Panc1 (cell line): ENCODE data around the gene MEIS3. TPM values are rescaled to one million over a fixed set of nuclear protein-coding genes. Genes with fewer than 3 reads are reported as not detected.

ENCODE experiments used
- ATAC-seq: fragments of 200-7000 bp; cut with Tn5 transposase; 2 replicates; pipeline ENCODE4 v1.9.1; 2020; ENCODE audit warnings: mild to moderate bottlenecking, moderate library complexity
- BruUV-seq: library from RNA; stranded (reverse); fragments of 400-500 nt; replicated peaks from 2 replicates; lab custom pipeline; 2021; lab: Mats Ljungman, UMichigan
- CTCF ChIA-PET: fragments of 300-600 bp; sonication (Branson Sonifier 250); formaldehyde crosslinking; loops from one replicate; lab custom pipeline; 2022; ENCODE audit warnings: antibody characterized with exemption; lab: Charles Lee
- POLR2A ChIA-PET: fragments of 300-600 bp; sonication (Branson Sonifier 250); formaldehyde crosslinking; loops from one replicate; lab custom pipeline; 2022; ENCODE audit warnings: antibody characterized with exemption; lab: Charles Lee
- DNase-seq: peaks from one replicate; pipeline ENCODE4 v3.0.0-alpha.2; 2010; ENCODE audit warnings: low read depth, low spot score
- H3K27ac ChIP-seq: 2 replicates; pipeline ENCODE4 v1.5.1; 2011; ENCODE audit warnings: mild to moderate bottlenecking, low read length, inconsistent platforms
- H3K27me3 ChIP-seq: fragments of 200-500 bp; sonication (Bioruptor generic); 2 replicates; pipeline ENCODE4 v1.6.0; 2014; ENCODE audit warnings: low read length, inconsistent platforms; ENCODE audit not compliant: control insufficient read depth, insufficient read depth
- H3K36me3 ChIP-seq: fragments of 200-500 bp; sonication (Bioruptor generic); 2 replicates; pipeline ENCODE4 v1.5.1; 2014; ENCODE audit warnings: inconsistent platforms, mild to moderate bottlenecking, low read length, moderate library complexity; ENCODE audit not compliant: control insufficient read depth, insufficient read depth
- H3K4me1 ChIP-seq: 2 replicates; pipeline ENCODE4 v1.5.1; 2011; ENCODE audit warnings: inconsistent platforms, mild to moderate bottlenecking, low read length, moderate library complexity; ENCODE audit not compliant: control insufficient read depth, insufficient read depth
- H3K4me3 ChIP-seq, 2 experiments: 2 replicates each; pipeline ENCODE4 v1.5.1; 2011 to 2012; ENCODE audit warnings: low read depth in 2 of 2, low read length in 2 of 2, mild to moderate bottlenecking in 2 of 2, inconsistent platforms in 1 of 2, moderate library complexity in 1 of 2
- H3K9me3 ChIP-seq: fragments of 200-500 bp; sonication (Bioruptor generic); 2 replicates; pipeline ENCODE4 v1.5.1; 2014; ENCODE audit warnings: low read depth, mild to moderate bottlenecking, inconsistent platforms, low read length, moderate library complexity; ENCODE audit not compliant: control insufficient read depth, insufficient read depth
- CTCF ChIP-seq: fragments of 450-650 bp; IDR thresholded peaks from 2 replicates; pipeline ENCODE4 v1.5.1; 2017; ENCODE audit warnings: mild to moderate bottlenecking
- POLR2AphosphoS5 ChIP-seq: IDR thresholded peaks from 2 replicates; pipeline ENCODE4 v1.6.1; 2012; ENCODE audit warnings: mild to moderate bottlenecking, low read depth, low read length, moderate library complexity
- REST ChIP-seq, 2 experiments: IDR thresholded peaks; 2 replicates each; pipeline ENCODE4 v1.6.1; 2011 to 2012; ENCODE audit warnings: low read depth in 2 of 2, control low read depth in 1 of 2, low read length in 1 of 2, mild to moderate bottlenecking in 1 of 2, moderate library complexity in 1 of 2; ENCODE audit not compliant: insufficient read depth in 1 of 2
- SIN3A ChIP-seq: IDR thresholded peaks from 2 replicates; pipeline ENCODE4 v1.6.1; 2012; ENCODE audit warnings: low read depth, mild to moderate bottlenecking, low read length, moderate library complexity, borderline replicate concordance; ENCODE audit not compliant: insufficient read depth
- TCF7L2 ChIP-seq: IDR thresholded peaks from 2 replicates; pipeline ENCODE4 v1.6.1; 2011; ENCODE audit warnings: mild to moderate bottlenecking, low read depth, low read length, inconsistent platforms
- in situ Hi-C: cut with HindIII; loops from 2 replicates; pipeline ENCODE4 v1.10.0; 2016; ENCODE audit warnings: low sequenced_read_pairs, low pct_unique_long_range_greater_than_20kb
- intact Hi-C: fragments of 100-400 bp; cut with micrococcal nuclease; formaldehyde crosslinking; loops from one replicate; pipeline ENCODE4 v1.10.0; 2022; ENCODE audit not compliant: unreplicated experiment
- total RNA-seq: library from RNA; stranded (reverse); gene quantifications from one replicate; pipeline ENCODE4 v1.2.1, GENCODE V29; 2021; ENCODE audit not compliant: unreplicated experiment

MEIS3 gene
- total RNA-seq, 1 experiment from 2014 or later = 11.3 TPM

GRCh38 chr19:47422417-47423163, 3.3 kb upstream of the MEIS3 start:
- in situ Hi-C loops = no loop called here
- Histone ChIP-seq H3K27me3 (peaks cover 8% of the 10 kb centered on the region; the same call in 1 of the 2 replicates), H3K4me3 (no peak overlapping the region), H3K9me3 (no peaks in the 10 kb centered on the region), H3K36me3 (no peaks in the 10 kb centered on the region), H3K4me1 (peaks cover 3% of the 10 kb centered on the region; the same call in 1 of the 2 replicates), H3K27ac (no peak overlapping the region)
- no peak for DNase-seq
- ChIA-PET CTCF (no interaction called here), POLR2A (no interaction called here)
- intact Hi-C loops = no loop called here
- no peak for ATAC-seq
- no TSS peak for BruUV-seq
- no peak for TF ChIP-seq SIN3A
- TF ChIP-seq TCF7L2 = no peak
- no peak for TF ChIP-seq POLR2AphosphoS5
- TF ChIP-seq CTCF = no peak
- no peak for TF ChIP-seq REST (IDR thresholded peaks at IDR 0.05; ENCODE audit: insufficient read depth in 1 of 2, low read depth in 2 of 2, low read length in 1 of 2)

GRCh38 chr19:47421844-47422395, 2.6 kb upstream of the MEIS3 start:
- H3K27me3 ChIP-seq = peaks cover 8% of the 10 kb centered on the region; the same call in 1 of the 2 replicates
- ATAC-seq (no peak), DNase-seq (no peak)
- TF ChIP-seq REST (IDR thresholded peaks at IDR 0.05; ENCODE audit: insufficient read depth in 1 of 2, low read depth in 2 of 2, low read length in 1 of 2) = no peak
- no peak for TF ChIP-seq POLR2AphosphoS5
- TF ChIP-seq TCF7L2 = no peak
- TF ChIP-seq CTCF = no peak
- no peak for TF ChIP-seq SIN3A
- ChIA-PET CTCF (no interaction called here), POLR2A (no interaction called here)
- no peaks in the 10 kb centered on the region for H3K9me3 ChIP-seq
- H3K4me3 ChIP-seq = no peak overlapping the region
- in situ Hi-C loops = no loop called here
- BruUV-seq = no TSS peak
- no peaks in the 10 kb centered on the region for H3K36me3 ChIP-seq
- H3K4me1 ChIP-seq = peaks cover 4% of the 10 kb centered on the region
- intact Hi-C loops = no loop called here
- no peak overlapping the region for H3K27ac ChIP-seq
